ENCODE measurements around the gene BRD1. TPM values are rescaled to one million over a fixed set of nuclear protein-coding genes. Genes with fewer than 3 reads are reported as not detected.

The BRD1 gene
- total RNA-seq, 1 donor = 29.8 TPM

GRCh38 chr22:49792107-49792506 lies 35.6 kb downstream of the BRD1 start:
- TF ChIP-seq CTCF (IDR thresholded peaks at IDR 0.05; ENCODE audit: insufficient read depth, low read depth, low read length) = no peak
- DNase-seq (ENCODE audit: low read depth) = no peak

GRCh38 chr22:49791682-49792081 lies 36.0 kb downstream of the BRD1 start:
- DNase-seq (ENCODE audit: low read depth) = no peak
- H3K4me3 ChIP-seq (ENCODE audit: low read depth, low read length) = no peak overlapping the region
- no peak for TF ChIP-seq CTCF (IDR thresholded peaks at IDR 0.05; ENCODE audit: insufficient read depth, low read depth, low read length)

More at GRCh38 chr22:49792107-49792506, 35.6 kb downstream of the BRD1 start:
- no peak overlapping the region for H3K4me3 ChIP-seq (ENCODE audit: low read depth, low read length)

GRCh38 chr22:49790912-49791311 lies 36.8 kb downstream of the BRD1 start:
- peak; percentile 25 for DNase-seq (ENCODE audit: low read depth)

GRCh38 chr22:49789289-49790141 lies 38.2 kb downstream of the BRD1 start:
- peak; percentile 78 for DNase-seq (ENCODE audit: low read depth)
- TF ChIP-seq CTCF (IDR thresholded peaks at IDR 0.05; ENCODE audit: insufficient read depth, low read depth, low read length) = no peak
- no peak overlapping the region for H3K4me3 ChIP-seq (ENCODE audit: low read depth, low read length)

More at GRCh38 chr22:49790912-49791311, 36.8 kb downstream of the BRD1 start:
- no peak for TF ChIP-seq CTCF (IDR thresholded peaks at IDR 0.05; ENCODE audit: insufficient read depth, low read depth, low read length)
- H3K4me3 ChIP-seq (ENCODE audit: low read depth, low read length) = no peak overlapping the region

GRCh38 chr22:49788504-49788903 lies 39.2 kb downstream of the BRD1 start:
- DNase-seq (ENCODE audit: low read depth) = peak; percentile 67
- H3K4me3 ChIP-seq (ENCODE audit: low read depth, low read length) = no peak overlapping the region
- TF ChIP-seq CTCF (IDR thresholded peaks at IDR 0.05; ENCODE audit: insufficient read depth, low read depth, low read length) = no peak

GRCh38 chr22:49787861-49788260 lies 39.8 kb downstream of the BRD1 start:
- no peak for TF ChIP-seq CTCF (IDR thresholded peaks at IDR 0.05; ENCODE audit: insufficient read depth, low read depth, low read length)
- DNase-seq (ENCODE audit: low read depth) = no peak
- H3K4me3 ChIP-seq (ENCODE audit: low read depth, low read length) = no peak overlapping the region
